ENCODE measurements around the gene CBR1.
A peak's percentile ranks its signal among the peaks of the same experiment; 100 is the strongest.
"Not testable (repeated sequence)": the region's sequence is repeated elsewhere in the genome, so short reads cannot be mapped to it uniquely, and the experiment has no call there.

The CBR1 gene

GRCh38 chr21:36052860-36053714 is 16.7 kb upstream of the CBR1 start:
- DNase-seq: no peak

- DNase-seq: no peak
Observed at GRCh38 chr21:36053715-36054062, 16.1 kb upstream of the CBR1 start.

- no peak for DNase-seq
Observed at GRCh38 chr21:36055551-36055950, 14.3 kb upstream of the CBR1 start.

GRCh38 chr21:36059823-36060158 is 10.0 kb upstream of the CBR1 start:
- peak; percentile 58 to 73 for DNase-seq

GRCh38 chr21:36060159-36060921 is 9.5 kb upstream of the CBR1 start, which contains the start of gene SETD4:
Gene SETD4, minus strand, starts transcription at chr21:36060526. Its CDS starts 1,638 bp downstream, at chr21:36058888.
- DNase-seq: peak; percentile 92 to 93

- DNase-seq: no peak
Observed at GRCh38 chr21:36061445-36061844, 8.4 kb upstream of the CBR1 start.

GRCh38 chr21:36063375-36064084 is 6.3 kb upstream of the CBR1 start:
- no peak for DNase-seq

GRCh38 chr21:36064085-36064460 is 5.8 kb upstream of the CBR1 start:
- DNase-seq: no peak

GRCh38 chr21:36065497-36066036 is 4.3 kb upstream of the CBR1 start:
- DNase-seq: no peak

- no peak for DNase-seq
Observed at GRCh38 chr21:36068748-36069398, 951 bp upstream of the CBR1 start.

- no peak for DNase-seq
Observed at GRCh38 chr21:36070999-36071398, 1.2 kb downstream of the CBR1 start.

- DNase-seq: no peak
Observed at GRCh38 chr21:36072453-36073162, 2.8 kb downstream of the CBR1 start.

- DNase-seq: no peak
Observed at GRCh38 chr21:36073181-36073580, 3.4 kb downstream of the CBR1 start.

GRCh38 chr21:36073911-36074310 is 4.1 kb downstream of the CBR1 start:
- not testable (repeated sequence) for DNase-seq

GRCh38 chr21:36075171-36075570 is 5.3 kb downstream of the CBR1 start:
- DNase-seq: no peak

- DNase-seq: no peak
Observed at GRCh38 chr21:36075953-36076352, 6.1 kb downstream of the CBR1 start.

- no peak for DNase-seq
Observed at GRCh38 chr21:36076878-36077655, 7.2 kb downstream of the CBR1 start.

GRCh38 chr21:36077758-36078157 is 7.9 kb downstream of the CBR1 start:
- DNase-seq: no peak

GRCh38 chr21:36079010-36079649 is 9.3 kb downstream of the CBR1 start:
- no peak for DNase-seq

- DNase-seq: no peak
Observed at GRCh38 chr21:36079671-36080070, 9.8 kb downstream of the CBR1 start.

GRCh38 chr21:36080386-36080785 is 10.6 kb downstream of the CBR1 start:
- DNase-seq: no peak
